WTC11 (cell line): ENCODE results near the gene KRT80. TPM values are rescaled to one million over a fixed set of nuclear protein-coding genes. Genes with fewer than 3 reads are reported as not detected.

ENCODE experiments used
- ATAC-seq: fragments of 200-7000 bp; cut with Tn5 transposase; 2 replicates; pipeline ENCODE4 v1.10.0; 2021; ENCODE audit warnings: mild to moderate bottlenecking, moderate library complexity
- CTCF ChIA-PET: fragments of 300-600 bp; sonication (Branson Sonifier 250); formaldehyde crosslinking; loops from one replicate; lab custom pipeline; 2021; ENCODE audit warnings: antibody characterized with exemption; lab: Charles Lee
- POLR2A ChIA-PET: fragments of 350-600 bp; sonication (Branson Sonifier 250); formaldehyde crosslinking; loops from one replicate; lab custom pipeline; 2021; ENCODE audit warnings: antibody characterized with exemption; lab: Charles Lee
- DNase-seq: peaks from one replicate; pipeline ENCODE4 v3.0.0; 2021; ENCODE audit warnings: low spot score
- H3K27ac Mint-ChIP-seq: 2 replicates; pipeline ENCODE4 v1.8.0; 2021; ENCODE audit warnings: mixed read lengths
- H3K27me3 Mint-ChIP-seq: 2 replicates; pipeline ENCODE4 v1.8.0; 2021; ENCODE audit warnings: low read depth, mild to moderate bottlenecking, moderate library complexity, mixed read lengths
- H3K36me3 Mint-ChIP-seq: 2 replicates; pipeline ENCODE4 v1.8.0; 2021; ENCODE audit warnings: mixed read lengths
- H3K4me1 Mint-ChIP-seq: 2 replicates; pipeline ENCODE4 v1.8.0; 2022; ENCODE audit warnings: mixed read lengths
- H3K4me3 Mint-ChIP-seq: 2 replicates; pipeline ENCODE4 v1.8.0; 2021; ENCODE audit warnings: mild to moderate bottlenecking, moderate library complexity, mixed read lengths
- H3K9me3 Mint-ChIP-seq: 2 replicates; pipeline ENCODE4 v1.8.0; 2021; ENCODE audit warnings: mixed read lengths
- CBFB ChIP-seq: sonication (generic); formaldehyde crosslinking; IDR thresholded peaks from 2 replicates; pipeline ENCODE4 v1.8.1; 2022; ENCODE audit warnings: mild to moderate bottlenecking, low read depth, missing genetic modification reagents
- EMX1 ChIP-seq: fragments of 250-450 bp; sonication (Bioruptor Pico); IDR thresholded peaks from 2 replicates; pipeline ENCODE4 v1.8.0; 2021; ENCODE audit warnings: mild to moderate bottlenecking
- FOXJ3 ChIP-seq: sonication (generic); formaldehyde crosslinking; IDR thresholded peaks from 2 replicates; pipeline ENCODE4 v1.9.0; 2021; ENCODE audit warnings: missing genetic modification reagents, mild to moderate bottlenecking, borderline replicate concordance
- NFE2L1 ChIP-seq: sonication (generic); formaldehyde crosslinking; IDR thresholded peaks from 2 replicates; pipeline ENCODE4 v1.8.1; 2023; ENCODE audit warnings: missing genetic modification reagents
- OVOL2 ChIP-seq: fragments of 250-450 bp; sonication (Bioruptor Pico); IDR thresholded peaks from 2 replicates; pipeline ENCODE4 v1.9.0; 2021; ENCODE audit warnings: mild to moderate bottlenecking, borderline replicate concordance
- PRRX2 ChIP-seq: fragments of 250-450 bp; sonication (Bioruptor Pico); IDR thresholded peaks from 2 replicates; pipeline ENCODE4 v1.8.0; 2021; ENCODE audit warnings: mild to moderate bottlenecking
- TEAD1 ChIP-seq: sonication (generic); formaldehyde crosslinking; IDR thresholded peaks from 2 replicates; pipeline ENCODE4 v1.8.0; 2022; ENCODE audit warnings: mild to moderate bottlenecking, missing genetic modification reagents
- ZNF138 ChIP-seq: sonication (generic); formaldehyde crosslinking; conservative IDR thresholded peaks from 2 replicates; pipeline ENCODE4 v1.8.1; 2022; ENCODE audit warnings: mild to moderate bottlenecking, moderate library complexity, missing genetic modification reagents
- ZNF263 ChIP-seq: sonication (generic); formaldehyde crosslinking; IDR thresholded peaks from 2 replicates; pipeline ENCODE4 v1.8.1; 2022; ENCODE audit warnings: low read depth, mild to moderate bottlenecking, moderate library complexity, missing genetic modification reagents
- ZNF416 ChIP-seq: fragments of 250-450 bp; sonication (Bioruptor Pico); IDR thresholded peaks from 2 replicates; pipeline ENCODE4 v1.9.0; 2021; ENCODE audit warnings: mild to moderate bottlenecking, inconsistent platforms
- total RNA-seq: library from RNA; stranded (reverse); gene quantifications from 3 replicates; pipeline ENCODE4 v1.2.3, GENCODE V29; 2021
- TF ChIP-seq, protein P1 (sequence below): fragments of 250-450 bp; sonication (Bioruptor Pico); IDR thresholded peaks from 2 replicates; pipeline ENCODE4 v1.9.0; 2021; ENCODE audit warnings: mild to moderate bottlenecking, borderline replicate concordance
- TF ChIP-seq, protein P2 (sequence below): sonication (generic); formaldehyde crosslinking; conservative IDR thresholded peaks from 2 replicates; pipeline ENCODE4 v1.8.1; 2023; ENCODE audit warnings: mild to moderate bottlenecking, low read depth, missing genetic modification reagents, moderate library complexity
- TF ChIP-seq, protein P3 (sequence below): sonication (generic); formaldehyde crosslinking; IDR thresholded peaks from 2 replicates; pipeline ENCODE4 v1.8.1; 2023; ENCODE audit warnings: mild to moderate bottlenecking, moderate library complexity, missing genetic modification reagents
- TF ChIP-seq, protein P4 (sequence below): sonication (generic); formaldehyde crosslinking; IDR thresholded peaks from 2 replicates; pipeline ENCODE4 v1.8.0; 2023; ENCODE audit warnings: missing genetic modification reagents
- TF ChIP-seq, protein P5 (sequence below): sonication (generic); formaldehyde crosslinking; IDR thresholded peaks from 2 replicates; pipeline ENCODE4 v1.8.1; 2022; ENCODE audit warnings: mild to moderate bottlenecking, moderate library complexity, missing genetic modification reagents

Gene KRT80
- total RNA-seq, 1 experiment from 2014 or later, result 0.11 TPM

DNA sequence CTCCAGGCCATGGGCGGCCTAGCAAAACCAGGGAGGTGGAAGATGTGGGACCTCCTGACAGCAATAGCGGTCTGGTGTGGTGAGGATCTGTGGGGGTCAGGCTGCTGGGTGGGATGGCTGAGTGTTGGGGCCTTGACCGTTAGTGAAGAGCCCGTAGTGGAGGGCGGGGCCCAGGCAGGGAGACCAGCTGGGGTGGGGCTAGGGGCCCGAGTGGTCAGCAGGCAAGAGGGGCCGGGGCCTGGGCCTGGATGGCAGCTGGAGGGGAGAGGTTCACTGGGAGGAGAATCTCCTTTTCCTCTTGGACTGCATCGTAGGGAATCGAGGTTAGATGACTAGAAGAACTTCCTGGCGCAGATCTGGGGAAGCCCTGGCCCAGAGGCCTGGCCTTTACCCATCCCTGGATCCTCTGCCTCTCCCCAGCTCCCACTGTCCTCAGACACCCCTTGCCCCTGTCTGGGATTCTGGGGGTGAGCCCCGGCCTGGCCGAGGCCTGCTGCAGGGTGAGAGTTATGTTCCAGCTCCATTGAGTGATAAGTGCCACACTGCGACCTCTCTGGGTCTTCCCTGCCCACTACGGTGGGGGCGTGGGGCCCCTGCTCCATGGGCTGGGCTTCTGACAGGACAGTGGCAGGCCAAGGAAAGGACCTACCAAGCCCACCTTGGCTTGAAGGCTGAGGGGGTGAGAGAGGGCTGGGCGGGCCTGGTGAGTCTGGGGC is 47.1 kb downstream of the KRT80 start (continued):
- TF ChIP-seq, protein P1, sequence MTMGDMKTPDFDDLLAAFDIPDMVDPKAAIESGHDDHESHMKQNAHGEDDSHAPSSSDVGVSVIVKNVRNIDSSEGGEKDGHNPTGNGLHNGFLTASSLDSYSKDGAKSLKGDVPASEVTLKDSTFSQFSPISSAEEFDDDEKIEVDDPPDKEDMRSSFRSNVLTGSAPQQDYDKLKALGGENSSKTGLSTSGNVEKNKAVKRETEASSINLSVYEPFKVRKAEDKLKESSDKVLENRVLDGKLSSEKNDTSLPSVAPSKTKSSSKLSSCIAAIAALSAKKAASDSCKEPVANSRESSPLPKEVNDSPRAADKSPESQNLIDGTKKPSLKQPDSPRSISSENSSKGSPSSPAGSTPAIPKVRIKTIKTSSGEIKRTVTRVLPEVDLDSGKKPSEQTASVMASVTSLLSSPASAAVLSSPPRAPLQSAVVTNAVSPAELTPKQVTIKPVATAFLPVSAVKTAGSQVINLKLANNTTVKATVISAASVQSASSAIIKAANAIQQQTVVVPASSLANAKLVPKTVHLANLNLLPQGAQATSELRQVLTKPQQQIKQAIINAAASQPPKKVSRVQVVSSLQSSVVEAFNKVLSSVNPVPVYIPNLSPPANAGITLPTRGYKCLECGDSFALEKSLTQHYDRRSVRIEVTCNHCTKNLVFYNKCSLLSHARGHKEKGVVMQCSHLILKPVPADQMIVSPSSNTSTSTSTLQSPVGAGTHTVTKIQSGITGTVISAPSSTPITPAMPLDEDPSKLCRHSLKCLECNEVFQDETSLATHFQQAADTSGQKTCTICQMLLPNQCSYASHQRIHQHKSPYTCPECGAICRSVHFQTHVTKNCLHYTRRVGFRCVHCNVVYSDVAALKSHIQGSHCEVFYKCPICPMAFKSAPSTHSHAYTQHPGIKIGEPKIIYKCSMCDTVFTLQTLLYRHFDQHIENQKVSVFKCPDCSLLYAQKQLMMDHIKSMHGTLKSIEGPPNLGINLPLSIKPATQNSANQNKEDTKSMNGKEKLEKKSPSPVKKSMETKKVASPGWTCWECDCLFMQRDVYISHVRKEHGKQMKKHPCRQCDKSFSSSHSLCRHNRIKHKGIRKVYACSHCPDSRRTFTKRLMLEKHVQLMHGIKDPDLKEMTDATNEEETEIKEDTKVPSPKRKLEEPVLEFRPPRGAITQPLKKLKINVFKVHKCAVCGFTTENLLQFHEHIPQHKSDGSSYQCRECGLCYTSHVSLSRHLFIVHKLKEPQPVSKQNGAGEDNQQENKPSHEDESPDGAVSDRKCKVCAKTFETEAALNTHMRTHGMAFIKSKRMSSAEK, result no peak
- TF ChIP-seq, protein P2, sequence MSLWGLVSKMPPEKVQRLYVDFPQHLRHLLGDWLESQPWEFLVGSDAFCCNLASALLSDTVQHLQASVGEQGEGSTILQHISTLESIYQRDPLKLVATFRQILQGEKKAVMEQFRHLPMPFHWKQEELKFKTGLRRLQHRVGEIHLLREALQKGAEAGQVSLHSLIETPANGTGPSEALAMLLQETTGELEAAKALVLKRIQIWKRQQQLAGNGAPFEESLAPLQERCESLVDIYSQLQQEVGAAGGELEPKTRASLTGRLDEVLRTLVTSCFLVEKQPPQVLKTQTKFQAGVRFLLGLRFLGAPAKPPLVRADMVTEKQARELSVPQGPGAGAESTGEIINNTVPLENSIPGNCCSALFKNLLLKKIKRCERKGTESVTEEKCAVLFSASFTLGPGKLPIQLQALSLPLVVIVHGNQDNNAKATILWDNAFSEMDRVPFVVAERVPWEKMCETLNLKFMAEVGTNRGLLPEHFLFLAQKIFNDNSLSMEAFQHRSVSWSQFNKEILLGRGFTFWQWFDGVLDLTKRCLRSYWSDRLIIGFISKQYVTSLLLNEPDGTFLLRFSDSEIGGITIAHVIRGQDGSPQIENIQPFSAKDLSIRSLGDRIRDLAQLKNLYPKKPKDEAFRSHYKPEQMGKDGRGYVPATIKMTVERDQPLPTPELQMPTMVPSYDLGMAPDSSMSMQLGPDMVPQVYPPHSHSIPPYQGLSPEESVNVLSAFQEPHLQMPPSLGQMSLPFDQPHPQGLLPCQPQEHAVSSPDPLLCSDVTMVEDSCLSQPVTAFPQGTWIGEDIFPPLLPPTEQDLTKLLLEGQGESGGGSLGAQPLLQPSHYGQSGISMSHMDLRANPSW (CRISPR knock-in tag), result no peak
- no peak for TF ChIP-seq OVOL2 (CRISPR knock-in tag)

DNA sequence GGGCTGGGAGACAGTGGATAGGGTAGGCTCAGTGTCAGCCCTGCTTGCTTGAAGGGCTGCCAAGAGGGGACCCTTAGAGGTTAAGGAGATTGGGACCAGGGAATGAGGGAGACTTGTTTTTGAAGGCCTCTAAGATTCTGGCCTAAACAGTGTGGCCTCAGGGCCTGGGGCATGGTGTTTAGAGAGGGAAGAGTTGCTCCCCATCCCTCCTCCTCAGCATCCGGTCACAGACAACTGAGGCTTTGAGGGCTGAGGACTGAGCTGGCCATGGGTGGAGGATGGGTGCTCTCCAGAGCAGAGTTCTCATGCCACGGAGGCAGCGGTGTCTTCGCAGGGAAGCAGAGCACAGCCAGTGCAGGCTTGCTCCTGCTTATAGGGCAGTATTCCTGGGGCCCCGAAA is 49.4 kb downstream of the KRT80 start:
- H3K27me3 Mint-ChIP-seq, result no peaks in the 10 kb centered on the region; the same call in 1 of the 2 replicates
- no peak for DNase-seq
- TF ChIP-seq, protein P2 (CRISPR knock-in tag), result no peak
- no peak for TF ChIP-seq ZNF138 (CRISPR knock-in tag)
- no peak for TF ChIP-seq FOXJ3
- TF ChIP-seq, protein P3, sequence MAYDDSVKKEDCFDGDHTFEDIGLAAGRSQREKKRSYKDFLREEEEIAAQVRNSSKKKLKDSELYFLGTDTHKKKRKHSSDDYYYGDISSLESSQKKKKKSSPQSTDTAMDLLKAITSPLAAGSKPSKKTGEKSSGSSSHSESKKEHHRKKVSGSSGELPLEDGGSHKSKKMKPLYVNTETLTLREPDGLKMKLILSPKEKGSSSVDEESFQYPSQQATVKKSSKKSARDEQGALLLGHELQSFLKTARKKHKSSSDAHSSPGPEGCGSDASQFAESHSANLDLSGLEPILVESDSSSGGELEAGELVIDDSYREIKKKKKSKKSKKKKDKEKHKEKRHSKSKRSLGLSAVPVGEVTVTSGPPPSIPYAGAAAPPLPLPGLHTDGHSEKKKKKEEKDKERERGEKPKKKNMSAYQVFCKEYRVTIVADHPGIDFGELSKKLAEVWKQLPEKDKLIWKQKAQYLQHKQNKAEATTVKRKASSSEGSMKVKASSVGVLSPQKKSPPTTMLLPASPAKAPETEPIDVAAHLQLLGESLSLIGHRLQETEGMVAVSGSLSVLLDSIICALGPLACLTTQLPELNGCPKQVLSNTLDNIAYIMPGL (CRISPR knock-in tag), result no peak
- TF ChIP-seq CBFB (CRISPR knock-in tag), result no peak
- TF ChIP-seq, all 79 proteins: peak for 0
- H3K4me1 Mint-ChIP-seq, result peaks cover 36% of the 10 kb centered on the region
- H3K36me3 Mint-ChIP-seq, result no peaks in the 10 kb centered on the region
- no peaks in the 10 kb centered on the region for H3K9me3 Mint-ChIP-seq
- H3K4me3 Mint-ChIP-seq, result no peak overlapping the region
- H3K27ac Mint-ChIP-seq, result no peak overlapping the region
- ChIA-PET POLR2A (no interaction called here), CTCF (interaction anchor here (1.4 to 3.6 kb wide), 12 partner anchors 12 to 737 kb away, joined by 3 to 27 read pairs (median 7); partner anchors contain the start of gene KRT7)
- no peak for ATAC-seq

DNA sequence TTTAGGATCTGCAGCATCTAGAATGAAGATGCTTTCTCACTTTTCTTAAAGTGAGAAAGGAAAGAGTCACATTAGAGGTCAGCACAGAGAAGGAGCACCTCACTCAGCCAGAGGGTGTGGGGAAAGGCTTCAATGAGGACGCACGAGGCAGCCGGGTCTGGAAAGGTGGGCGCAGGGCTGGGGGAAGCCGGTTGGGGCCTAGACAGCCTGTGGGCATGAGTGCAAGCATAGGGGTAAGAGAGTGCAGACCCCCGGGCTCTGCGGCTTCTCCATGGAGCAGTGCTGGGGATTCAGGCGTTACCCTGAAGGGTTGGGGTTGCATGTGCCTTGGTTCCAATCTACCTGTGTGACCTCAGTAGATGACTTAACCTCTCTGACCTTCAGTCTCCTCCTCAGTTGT is 49.9 kb downstream of the KRT80 start:
- H3K4me1 Mint-ChIP-seq, result peaks cover 36% of the 10 kb centered on the region
- no peak overlapping the region for H3K4me3 Mint-ChIP-seq
- TF ChIP-seq, protein P4, sequence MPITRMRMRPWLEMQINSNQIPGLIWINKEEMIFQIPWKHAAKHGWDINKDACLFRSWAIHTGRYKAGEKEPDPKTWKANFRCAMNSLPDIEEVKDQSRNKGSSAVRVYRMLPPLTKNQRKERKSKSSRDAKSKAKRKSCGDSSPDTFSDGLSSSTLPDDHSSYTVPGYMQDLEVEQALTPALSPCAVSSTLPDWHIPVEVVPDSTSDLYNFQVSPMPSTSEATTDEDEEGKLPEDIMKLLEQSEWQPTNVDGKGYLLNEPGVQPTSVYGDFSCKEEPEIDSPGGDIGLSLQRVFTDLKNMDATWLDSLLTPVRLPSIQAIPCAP (CRISPR knock-in tag), result no peak
- TF ChIP-seq NFE2L1 (CRISPR knock-in tag) (no peak), ZNF416 (CRISPR knock-in tag) (no peak), TEAD1 (CRISPR knock-in tag) (no peak), PRRX2 (CRISPR knock-in tag) (no peak), ZNF263 (no peak), EMX1 (no peak)
- TF ChIP-seq, protein P5, sequence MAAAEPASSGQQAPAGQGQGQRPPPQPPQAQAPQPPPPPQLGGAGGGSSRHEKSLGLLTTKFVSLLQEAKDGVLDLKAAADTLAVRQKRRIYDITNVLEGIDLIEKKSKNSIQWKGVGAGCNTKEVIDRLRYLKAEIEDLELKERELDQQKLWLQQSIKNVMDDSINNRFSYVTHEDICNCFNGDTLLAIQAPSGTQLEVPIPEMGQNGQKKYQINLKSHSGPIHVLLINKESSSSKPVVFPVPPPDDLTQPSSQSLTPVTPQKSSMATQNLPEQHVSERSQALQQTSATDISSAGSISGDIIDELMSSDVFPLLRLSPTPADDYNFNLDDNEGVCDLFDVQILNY (CRISPR knock-in tag), result no peak
- TF ChIP-seq, all 79 proteins: peak for 0
- ChIA-PET POLR2A (no interaction called here), CTCF (no interaction called here)
- no peak overlapping the region for H3K27ac Mint-ChIP-seq
- no peaks in the 10 kb centered on the region for H3K9me3 Mint-ChIP-seq
- no peaks in the 10 kb centered on the region; the same call in none of the 2 replicates for H3K27me3 Mint-ChIP-seq
- H3K36me3 Mint-ChIP-seq, result no peaks in the 10 kb centered on the region
- ATAC-seq (no peak), DNase-seq (no peak)
